GM12878 (cell line): ENCODE data around the gene RFT1. TPM values are rescaled to one million over a fixed set of nuclear protein-coding genes. Genes with fewer than 3 reads are reported as not detected.

Experiments used
- ATAC-seq: fragments of 200-7000 bp; cut with Tn5 transposase; 3 replicates; pipeline ENCODE4 v1.9.1; 2020; ENCODE audit warnings: mild to moderate bottlenecking, moderate library complexity
- BruUV-seq: library from RNA; stranded (reverse); fragments of 400-500 nt; replicated peaks from 2 replicates; lab custom pipeline; 2021; lab: Mats Ljungman, UMichigan
- CTCF ChIA-PET: fragments of 300-600 bp; sonication (Branson Sonifier 250); formaldehyde crosslinking; extraction: SDS; loops from one replicate; lab custom pipeline; 2021; ENCODE audit warnings: inconsistent platforms; lab: Yijun Ruan, JAX
- POLR2A ChIA-PET: fragments of 350-600 bp; formaldehyde crosslinking; extraction: SDS; loops from one replicate; lab custom pipeline; 2021; ENCODE audit warnings: inconsistent platforms; lab: Charles Lee
- RAD21 ChIA-PET: fragments of 300-600 bp; sonication (Branson Sonifier 250); formaldehyde crosslinking; loops from one replicate; lab custom pipeline; 2023; ENCODE audit warnings: antibody characterized with exemption; ENCODE audit not compliant: unreplicated experiment; lab: Charles Lee
- SMC1A ChIA-PET: fragments of 300-600 bp; sonication (Branson Sonifier 250); formaldehyde crosslinking; loops from one replicate; lab custom pipeline; 2023; ENCODE audit not compliant: unreplicated experiment, uncharacterized antibody; lab: Charles Lee
- DNase-seq: peaks from one replicate; pipeline ENCODE4 v3.0.0-alpha.2; 2011; ENCODE audit warnings: low read depth, low spot score
- FAIRE-seq: peaks from 3 replicates; lab custom pipeline; 2011; peaks lifted over from hg19 to GRCh38; lab: Jason Lieb, UNC
- H2AFZ ChIP-seq: 2 replicates; pipeline ENCODE4 v1.6.0; 2011; ENCODE audit warnings: low read depth, low read length, control low read depth; ENCODE audit not compliant: control insufficient read depth
- H3K27ac ChIP-seq: 2 replicates; pipeline ENCODE4 v1.5.1; 2011; ENCODE audit warnings: control low read depth; ENCODE audit not compliant: control insufficient read depth, insufficient read depth
- H3K27me3 ChIP-seq, 2 experiments: replicated peaks in 1 of 2; 2 replicates each; pipeline versions ENCODE4 v1.6.0 to v1.6.1; 2011; ENCODE audit warnings: low read length in 1 of 2; ENCODE audit not compliant: control insufficient read depth in 2 of 2, insufficient read depth in 2 of 2
- H3K36me3 ChIP-seq, 2 experiments: 2 replicates each; pipeline ENCODE4 v1.5.1; 2011; ENCODE audit warnings: low read length in 1 of 2; ENCODE audit not compliant: control insufficient read depth in 2 of 2, insufficient read depth in 2 of 2
- H3K4me1 ChIP-seq: 2 replicates; pipeline ENCODE4 v1.6.1; 2011; ENCODE audit warnings: mild to moderate bottlenecking, low read length, moderate library complexity, mixed read lengths; ENCODE audit not compliant: control insufficient read depth, insufficient read depth
- H3K4me2 ChIP-seq: 2 replicates; pipeline ENCODE4 v1.6.0; 2011; ENCODE audit warnings: control low read depth; ENCODE audit not compliant: control insufficient read depth, insufficient read depth
- H3K4me3 ChIP-seq: fragments of 200-600 bp; sonication (generic); 2 replicates; pipeline ENCODE4 v1.5.1; 2016
- H3K79me2 ChIP-seq: 2 replicates; pipeline ENCODE4 v1.6.0; 2011; ENCODE audit warnings: low read length; ENCODE audit not compliant: control insufficient read depth, insufficient read depth
- H3K9ac ChIP-seq: 2 replicates; pipeline ENCODE4 v1.8.0; 2011; ENCODE audit warnings: low read length, control low read depth, mixed read lengths; ENCODE audit not compliant: control insufficient read depth, insufficient read depth
- H3K9me3 ChIP-seq: replicated peaks from 3 replicates; pipeline ENCODE4 v1.5.1; 2011; ENCODE audit warnings: mild to moderate bottlenecking, low read length; ENCODE audit not compliant: control insufficient read depth, insufficient read depth
- H4K20me1 ChIP-seq: 2 replicates; pipeline ENCODE4 v1.6.0; 2011; ENCODE audit not compliant: control insufficient read depth, insufficient read depth
- DPF2 ChIP-seq: fragments of 450-650 bp; IDR thresholded peaks from 2 replicates; pipeline ENCODE4 v1.6.1; 2017; ENCODE audit warnings: mild to moderate bottlenecking
- E2F4 ChIP-seq: IDR thresholded peaks from 2 replicates; pipeline ENCODE4 v1.6.1; 2012; ENCODE audit warnings: low read depth, low read length, improper control_type of control experiment
- EGR1 ChIP-seq, 2 experiments: IDR thresholded peaks; 1 replicate in 1 of 2; 2 replicates in 1 of 2; pipeline ENCODE4 v1.6.1; 2011 to 2012; ENCODE audit warnings: low read depth in 2 of 2, low read length in 2 of 2, borderline replicate concordance in 1 of 2, mild to moderate bottlenecking in 1 of 2, moderate library complexity in 1 of 2
- GATAD2B ChIP-seq: fragments of 450-650 bp; conservative IDR thresholded peaks from 2 replicates; pipeline ENCODE4 v1.6.1; 2017; ENCODE audit warnings: low read depth, mild to moderate bottlenecking, moderate library complexity
- HCFC1 ChIP-seq: fragments of 150-350 bp; IDR thresholded peaks from 2 replicates; pipeline ENCODE4 v1.6.1; 2014; ENCODE audit warnings: low read length
- IRF4 ChIP-seq: IDR thresholded peaks from 2 replicates; pipeline ENCODE4 v1.6.1; 2011; ENCODE audit warnings: low read depth, low read length
- JUNB ChIP-seq: IDR thresholded peaks from 2 replicates; pipeline ENCODE4 v1.6.1; 2016; ENCODE audit warnings: antibody characterized with exemption, mild to moderate bottlenecking
- MEF2B ChIP-seq: fragments of 450-650 bp; IDR thresholded peaks from 2 replicates; pipeline ENCODE4 v1.6.1; 2018; ENCODE audit warnings: mild to moderate bottlenecking, moderate library complexity; ENCODE audit not compliant: partially characterized antibody, poor library complexity, severe bottlenecking
- MTA2 ChIP-seq: fragments of 450-650 bp; IDR thresholded peaks from 2 replicates; pipeline ENCODE4 v1.6.1; 2016; ENCODE audit warnings: low read depth, mild to moderate bottlenecking, moderate library complexity
- MTA3 ChIP-seq: IDR thresholded peaks from 2 replicates; pipeline ENCODE4 v1.6.1; 2012; ENCODE audit warnings: low read length, inconsistent platforms, borderline replicate concordance
- NFYA ChIP-seq: IDR thresholded peaks from 2 replicates; pipeline ENCODE4 v1.6.1; 2011; ENCODE audit warnings: low read depth, mild to moderate bottlenecking, low read length, improper control_type of control experiment, borderline replicate concordance
- NFYB ChIP-seq: IDR thresholded peaks from 2 replicates; pipeline ENCODE4 v1.6.1; 2011; ENCODE audit warnings: low read depth, mild to moderate bottlenecking, low read length, improper control_type of control experiment, moderate library complexity; ENCODE audit not compliant: insufficient read depth
- NRF1 ChIP-seq: conservative IDR thresholded peaks from 2 replicates; pipeline ENCODE4 v1.6.1; 2011; ENCODE audit warnings: mild to moderate bottlenecking, low read depth, low read length, improper control_type of control experiment
- POLR2A ChIP-seq: IDR thresholded peaks from 2 replicates; pipeline ENCODE4 v1.6.1; 2011; ENCODE audit warnings: low read depth, mild to moderate bottlenecking, low read length
- RELA ChIP-seq: fragments of 450-650 bp; IDR thresholded peaks from 2 replicates; pipeline ENCODE4 v1.8.0; 2014; ENCODE audit warnings: borderline replicate concordance; ENCODE audit not compliant: partially characterized antibody
- RUNX3 ChIP-seq: IDR thresholded peaks from 2 replicates; pipeline ENCODE4 v1.6.1; 2012; ENCODE audit warnings: low read length, inconsistent platforms
- SUPT20H ChIP-seq: IDR thresholded peaks from 2 replicates; pipeline ENCODE4 v1.6.1; 2011; ENCODE audit warnings: low read depth, mild to moderate bottlenecking, low read length, moderate library complexity, borderline replicate concordance; ENCODE audit not compliant: control insufficient read depth
- ZNF384 ChIP-seq: IDR thresholded peaks from 2 replicates; pipeline ENCODE4 v1.6.1; 2012; ENCODE audit warnings: low read depth, mild to moderate bottlenecking, low read length, improper control_type of control experiment, borderline replicate concordance
- WGBS: methylation state at CpG from one replicate; pipeline ENCODE4 v1.1.6; 2016; ENCODE audit warnings: low lambda C conversion rate; ENCODE audit not compliant: insufficient replicate concordance, insufficient coverage; ENCODE audit errors: missing lambda C conversion rate; 5-methylcytosine and 5-hydroxymethylcytosine counted together
- in situ Hi-C: fragments of 300-500 bp; cut with MboI; formaldehyde crosslinking; loops from 9 replicates; pipeline ENCODE4 v1.14.3; 2018; ENCODE audit warnings: mixed read lengths
- intact Hi-C: fragments of 100-400 bp; cut with micrococcal nuclease; formaldehyde crosslinking; loops from one replicate; pipeline ENCODE4 v1.14.2; 2022; ENCODE audit not compliant: unreplicated experiment
- polyA plus RNA-seq, 11 experiments: library from polyadenylated mRNA; depleted of rRNA in 4 of 11; unstranded in 6 of 11; stranded (reverse) in 5 of 11; fragments of >200 nt; fragmentation: Nextera tagmentation in 4 of 11; fragmentation: Illumina TruSeq in 1 of 11; extraction: Ambion mirVana in 4 of 11; extraction: Trizol in 1 of 11; gene quantifications; 1 replicate in 1 of 11; 2 replicates in 10 of 11; pipeline versions ENCODE4 v1.2.1 to v1.2.3, GENCODE V29; 2011 to 2016; ENCODE audit warnings: inconsistent platforms in 2 of 11, missing spikeins in 2 of 11, low read depth in 1 of 11
- total RNA-seq, 4 experiments: library from RNA; depleted of rRNA in 3 of 4; stranded (reverse); fragments of >200 nt in 3 of 4; fragmentation: Illumina TruSeq in 1 of 4; extraction: Trizol in 1 of 4; gene quantifications; 2 replicates each; pipeline versions ENCODE4 v1.2.1 to v1.2.3, GENCODE V29; 2013 to 2021
- TF ChIP-seq, protein P1 (sequence below): IDR thresholded peaks from 2 replicates; pipeline ENCODE4 v1.6.1; 2011; ENCODE audit warnings: low read depth, low read length, improper control_type of control experiment, borderline replicate concordance
- TF ChIP-seq, protein P2 (sequence below): fragments of 150-350 bp; IDR thresholded peaks from 2 replicates; pipeline ENCODE4 v1.6.1; 2016; ENCODE audit warnings: low read depth, low read length

RFT1 gene
- total and polyA plus RNA-seq, 10 of the 15 experiments (the other 5 are each of a cell fraction or from before 2014, with no cell fraction given) = 16.6 to 75.1 (median 34.5) TPM

DNA sequence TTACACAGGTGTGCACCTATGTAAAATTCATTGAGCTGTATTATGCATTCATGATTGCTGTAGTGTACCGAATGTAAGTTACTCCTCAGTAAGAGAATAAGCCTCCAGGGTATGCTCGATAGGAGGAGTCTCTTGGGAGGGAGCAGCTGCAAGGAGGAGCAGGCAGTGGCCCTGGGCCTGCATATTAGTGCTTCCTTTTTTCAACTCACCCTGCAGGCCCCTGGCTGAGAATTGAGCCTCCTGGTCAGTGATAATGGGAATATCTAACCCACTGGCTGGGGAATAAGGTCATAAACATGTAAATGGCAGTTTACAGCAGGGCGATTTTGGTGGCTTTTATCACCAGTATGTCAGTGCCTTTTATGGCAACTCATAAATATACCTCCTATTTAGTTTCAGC is 62.7 kb downstream of the RFT1 start (continued):
- TF ChIP-seq NFYB (no peak), DPF2 (no peak), IRF4 (no peak), JUNB (no peak), HCFC1 (no peak), RELA (no peak), EGR1 (IDR thresholded peaks at IDR 0.05; ENCODE audit: borderline replicate concordance in 1 of 2, low read depth in 2 of 2, low read length in 2 of 2) (no peak), ZNF384 (no peak), POLR2A (no peak)
- TF ChIP-seq, protein P1, sequence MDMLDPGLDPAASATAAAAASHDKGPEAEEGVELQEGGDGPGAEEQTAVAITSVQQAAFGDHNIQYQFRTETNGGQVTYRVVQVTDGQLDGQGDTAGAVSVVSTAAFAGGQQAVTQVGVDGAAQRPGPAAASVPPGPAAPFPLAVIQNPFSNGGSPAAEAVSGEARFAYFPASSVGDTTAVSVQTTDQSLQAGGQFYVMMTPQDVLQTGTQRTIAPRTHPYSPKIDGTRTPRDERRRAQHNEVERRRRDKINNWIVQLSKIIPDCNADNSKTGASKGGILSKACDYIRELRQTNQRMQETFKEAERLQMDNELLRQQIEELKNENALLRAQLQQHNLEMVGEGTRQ = no peak

GRCh38 chr3:53065841-53066480 is 64.3 kb downstream of the RFT1 start:
- FAIRE-seq (no peak), ATAC-seq (no peak), DNase-seq (no peak)
- 73% methylated on average over 7 of the region's 7 CpGs for WGBS
- no peaks in the 10 kb centered on the region for H3K4me1 ChIP-seq
- no peak overlapping the region for H3K4me3 ChIP-seq
- BruUV-seq = no TSS peak
- no peak overlapping the region for H3K4me2 ChIP-seq
- ChIA-PET SMC1A (no interaction called here), RAD21 (no interaction called here), POLR2A (no interaction called here), CTCF (no interaction called here)
- H3K9ac ChIP-seq = no peak overlapping the region
- intact Hi-C loops = no loop called here
- no peak overlapping the region for H2AFZ ChIP-seq
- H4K20me1 ChIP-seq = no peaks in the 10 kb centered on the region
- no peak overlapping the region for H3K27ac ChIP-seq
- H3K9me3 ChIP-seq = no peaks in the 10 kb centered on the region
- in situ Hi-C loops = no loop called here
- no peaks in the 10 kb centered on the region; a peak in 1 of 4 replicates for H3K36me3 ChIP-seq
- H3K79me2 ChIP-seq = no peaks in the 10 kb centered on the region
- H3K27me3 ChIP-seq = no peaks in the 10 kb centered on the region
- TF ChIP-seq SUPT20H (no peak), E2F4 (no peak), MEF2B (no peak), MTA3 (no peak), NRF1 (no peak), MTA2 (no peak), GATAD2B (no peak), NFYA (no peak), RUNX3 (no peak)
- TF ChIP-seq, protein P2, sequence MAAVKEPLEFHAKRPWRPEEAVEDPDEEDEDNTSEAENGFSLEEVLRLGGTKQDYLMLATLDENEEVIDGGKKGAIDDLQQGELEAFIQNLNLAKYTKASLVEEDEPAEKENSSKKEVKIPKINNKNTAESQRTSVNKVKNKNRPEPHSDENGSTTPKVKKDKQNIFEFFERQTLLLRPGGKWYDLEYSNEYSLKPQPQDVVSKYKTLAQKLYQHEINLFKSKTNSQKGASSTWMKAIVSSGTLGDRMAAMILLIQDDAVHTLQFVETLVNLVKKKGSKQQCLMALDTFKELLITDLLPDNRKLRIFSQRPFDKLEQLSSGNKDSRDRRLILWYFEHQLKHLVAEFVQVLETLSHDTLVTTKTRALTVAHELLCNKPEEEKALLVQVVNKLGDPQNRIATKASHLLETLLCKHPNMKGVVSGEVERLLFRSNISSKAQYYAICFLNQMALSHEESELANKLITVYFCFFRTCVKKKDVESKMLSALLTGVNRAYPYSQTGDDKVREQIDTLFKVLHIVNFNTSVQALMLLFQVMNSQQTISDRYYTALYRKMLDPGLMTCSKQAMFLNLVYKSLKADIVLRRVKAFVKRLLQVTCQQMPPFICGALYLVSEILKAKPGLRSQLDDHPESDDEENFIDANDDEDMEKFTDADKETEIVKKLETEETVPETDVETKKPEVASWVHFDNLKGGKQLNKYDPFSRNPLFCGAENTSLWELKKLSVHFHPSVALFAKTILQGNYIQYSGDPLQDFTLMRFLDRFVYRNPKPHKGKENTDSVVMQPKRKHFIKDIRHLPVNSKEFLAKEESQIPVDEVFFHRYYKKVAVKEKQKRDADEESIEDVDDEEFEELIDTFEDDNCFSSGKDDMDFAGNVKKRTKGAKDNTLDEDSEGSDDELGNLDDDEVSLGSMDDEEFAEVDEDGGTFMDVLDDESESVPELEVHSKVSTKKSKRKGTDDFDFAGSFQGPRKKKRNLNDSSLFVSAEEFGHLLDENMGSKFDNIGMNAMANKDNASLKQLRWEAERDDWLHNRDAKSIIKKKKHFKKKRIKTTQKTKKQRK = no peak
